DND-41 (cell line): ENCODE measurements around the gene NRXN3.

Experiments used
- ATAC-seq: fragments of 200-7000 bp; cut with Tn5 transposase; 3 replicates; pipeline ENCODE4 v1.9.1; 2021; ENCODE audit warnings: low read depth; ENCODE audit not compliant: insufficient read depth
- DNase-seq: peaks from one replicate; pipeline ENCODE4 v3.0.0-alpha.2; 2020
- H2AFZ ChIP-seq: 2 replicates; pipeline ENCODE4 v1.6.0; 2012; ENCODE audit warnings: low read depth, low read length
- H3K27ac ChIP-seq: 2 replicates; pipeline ENCODE4 v1.5.1; 2012; ENCODE audit warnings: low read length, inconsistent platforms
- H3K27me3 ChIP-seq: fragments of 200-600 bp; sonication (generic); 2 replicates; pipeline ENCODE4 v1.6.0; 2012; ENCODE audit warnings: low read length, mild to moderate bottlenecking, inconsistent platforms; ENCODE audit not compliant: insufficient read depth, poor library complexity
- H3K36me3 ChIP-seq: 2 replicates; pipeline ENCODE4 v1.5.1; 2012; ENCODE audit warnings: low read length, inconsistent platforms; ENCODE audit not compliant: insufficient read depth
- H3K4me1 ChIP-seq: 2 replicates; pipeline ENCODE4 v1.5.1; 2012; ENCODE audit warnings: mild to moderate bottlenecking, low read length; ENCODE audit not compliant: insufficient read depth
- H3K4me2 ChIP-seq: 2 replicates; pipeline ENCODE4 v1.6.0; 2012; ENCODE audit warnings: mild to moderate bottlenecking, moderate library complexity, low read length, inconsistent platforms; ENCODE audit not compliant: insufficient read depth
- H3K4me3 ChIP-seq, 2 experiments: fragments of 200-600 bp in 1 of 2; shearing (Covaris generic) in 1 of 2; 2 replicates each; pipeline ENCODE4 v1.5.1; 2012 to 2016; ENCODE audit warnings: inconsistent platforms in 2 of 2, low read length in 2 of 2, mild to moderate bottlenecking in 2 of 2, low read depth in 1 of 2, moderate library complexity in 1 of 2
- H3K79me2 ChIP-seq: 2 replicates; pipeline ENCODE4 v1.6.0; 2012; ENCODE audit warnings: low read length, inconsistent platforms; ENCODE audit not compliant: insufficient read depth
- H3K9ac ChIP-seq: 2 replicates; pipeline ENCODE4 v1.6.0; 2012; ENCODE audit warnings: low read depth, mild to moderate bottlenecking, inconsistent platforms, low read length, moderate library complexity
- H3K9me3 ChIP-seq: 2 replicates; pipeline ENCODE4 v1.5.1; 2012; ENCODE audit warnings: low read length, moderate library complexity, mild to moderate bottlenecking, inconsistent platforms; ENCODE audit not compliant: insufficient read depth, severe bottlenecking
- H4K20me1 ChIP-seq: 2 replicates; pipeline ENCODE4 v1.6.0; 2012; ENCODE audit warnings: low read length; ENCODE audit not compliant: insufficient read depth
- CTCF ChIP-seq: IDR thresholded peaks from 2 replicates; pipeline ENCODE4 v1.5.1; 2012; ENCODE audit warnings: borderline replicate concordance, low read length, moderate library complexity, mild to moderate bottlenecking; ENCODE audit not compliant: poor library complexity, severe bottlenecking; ENCODE audit errors: extremely low read depth
- EZH2 ChIP-seq: IDR thresholded peaks from 3 replicates; pipeline ENCODE4 v1.6.1; 2012; ENCODE audit warnings: borderline replicate concordance, low read depth, mild to moderate bottlenecking, moderate library complexity, low read length, inconsistent platforms; ENCODE audit not compliant: severe bottlenecking

The NRXN3 gene

GRCh38 chr14:78968265-78968664, 798.1 kb downstream of the NRXN3 start:
- no peak for ATAC-seq
- Histone ChIP-seq H4K20me1 (no peaks in the 10 kb centered on the region), H3K27ac (no peak overlapping the region), H3K9me3 (no peaks in the 10 kb centered on the region), H3K27me3 (no peaks in the 10 kb centered on the region), H3K36me3 (no peaks in the 10 kb centered on the region), H3K9ac (no peak overlapping the region), H3K4me2 (no peak overlapping the region), H3K4me3 (no peak overlapping the region), H3K4me1 (no peaks in the 10 kb centered on the region), H3K79me2 (no peaks in the 10 kb centered on the region), H2AFZ (no peak overlapping the region)
- no peak for TF ChIP-seq CTCF
- no peak for TF ChIP-seq EZH2
- no peak for DNase-seq

- ATAC-seq (no peak), DNase-seq (no peak)
- H3K27me3 ChIP-seq, result no peaks in the 10 kb centered on the region
- H3K4me1 ChIP-seq, result no peaks in the 10 kb centered on the region
- no peak for TF ChIP-seq EZH2
- TF ChIP-seq CTCF, result no peak
- no peak overlapping the region for H3K4me2 ChIP-seq
- no peak overlapping the region for H2AFZ ChIP-seq
- H3K9me3 ChIP-seq, result no peaks in the 10 kb centered on the region
- no peak overlapping the region for H3K4me3 ChIP-seq
- no peak overlapping the region for H3K9ac ChIP-seq
- H3K79me2 ChIP-seq, result no peaks in the 10 kb centered on the region
- H4K20me1 ChIP-seq, result no peaks in the 10 kb centered on the region
- no peaks in the 10 kb centered on the region for H3K36me3 ChIP-seq
- no peak overlapping the region for H3K27ac ChIP-seq
Measured at GRCh38 chr14:78970677-78971076, 800.5 kb downstream of the NRXN3 start.

GRCh38 chr14:78972440-78972839, 802.3 kb downstream of the NRXN3 start:
- Histone ChIP-seq H3K4me1 (no peaks in the 10 kb centered on the region), H3K27me3 (peaks cover 2% of the 10 kb centered on the region), H3K4me2 (no peak overlapping the region), H3K4me3 (no peak overlapping the region), H3K27ac (no peak overlapping the region), H2AFZ (no peak overlapping the region), H3K9me3 (no peaks in the 10 kb centered on the region), H3K9ac (no peak overlapping the region), H3K79me2 (no peaks in the 10 kb centered on the region), H3K36me3 (no peaks in the 10 kb centered on the region), H4K20me1 (no peaks in the 10 kb centered on the region)
- DNase-seq (no peak), ATAC-seq (no peak)
- no peak for TF ChIP-seq EZH2
- no peak for TF ChIP-seq CTCF

GRCh38 chr14:78974691-78975090, 804.5 kb downstream of the NRXN3 start:
- no peaks in the 10 kb centered on the region for H3K36me3 ChIP-seq
- no peak for ATAC-seq
- TF ChIP-seq EZH2 (no peak), CTCF (no peak)

More at GRCh38 chr14:78974691-78975090, 804.5 kb downstream of the NRXN3 start:
- H3K4me3 ChIP-seq, result no peak overlapping the region
- H3K9me3 ChIP-seq, result no peaks in the 10 kb centered on the region
- H2AFZ ChIP-seq, result no peak overlapping the region
- H3K4me2 ChIP-seq, result no peak overlapping the region
- no peak overlapping the region for H3K27ac ChIP-seq
- H3K79me2 ChIP-seq, result no peaks in the 10 kb centered on the region
- no peaks in the 10 kb centered on the region for H4K20me1 ChIP-seq
- H3K9ac ChIP-seq, result no peak overlapping the region
- no peaks in the 10 kb centered on the region for H3K4me1 ChIP-seq
- peaks cover 2% of the 10 kb centered on the region for H3K27me3 ChIP-seq
- DNase-seq, result no peak
